GM19238 (cell line): Measurements from ENCODE around the gene GLP2R.

Source experiments
- DNase-seq: peaks from one replicate; pipeline ENCODE4 v3.0.0; 2011; ENCODE audit warnings: low spot score; ENCODE audit not compliant: insufficient read length

Gene GLP2R

DNA sequence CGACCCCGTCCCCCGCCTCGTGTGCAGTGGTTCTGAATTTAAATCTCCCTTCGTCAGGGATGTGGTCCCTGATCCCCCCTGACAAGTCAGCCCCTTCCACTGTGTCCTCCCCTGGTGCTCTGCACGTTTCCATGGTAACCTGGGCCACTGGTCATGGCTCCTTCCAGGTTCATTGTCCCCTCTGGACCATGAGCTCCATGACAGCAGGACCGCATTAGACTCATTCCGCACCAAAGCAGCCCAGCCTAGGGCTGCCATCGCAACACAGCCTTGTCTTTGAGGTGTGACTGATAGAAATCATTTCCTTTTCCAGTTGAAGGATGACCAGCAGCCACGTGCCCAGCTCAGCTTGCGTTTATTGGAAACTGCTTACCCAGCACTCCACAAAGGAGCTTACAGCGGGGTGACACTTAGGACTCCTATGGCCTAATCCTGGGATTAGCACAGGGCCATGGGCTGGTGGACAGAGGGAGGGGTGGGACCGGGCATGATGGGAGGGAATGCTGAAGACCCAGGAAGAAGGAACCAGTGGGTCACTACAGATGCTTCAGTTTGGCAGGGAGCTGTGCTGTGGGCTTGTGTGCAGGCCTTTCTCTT is 71.7 kb downstream of the GLP2R start:
- no peak for DNase-seq

DNA sequence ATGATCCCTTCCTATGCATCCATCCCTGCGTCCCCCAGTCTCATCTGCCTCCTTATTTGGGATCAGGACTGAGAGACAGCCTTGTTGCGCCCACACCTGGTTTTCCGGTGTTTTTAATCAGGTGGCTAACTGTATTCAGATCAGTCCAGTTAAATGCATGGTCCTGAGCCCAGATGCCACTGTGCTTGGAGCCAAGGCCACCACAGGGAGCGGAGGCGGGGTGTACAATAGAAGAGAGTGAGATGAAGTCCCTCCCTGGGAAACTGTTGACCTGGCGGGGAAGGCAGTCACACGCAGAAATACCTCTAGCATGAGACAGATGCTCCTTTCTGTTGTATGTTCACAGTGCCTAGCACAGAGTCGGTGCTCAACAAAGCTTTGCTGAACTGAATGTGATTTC is 73.1 kb downstream of the GLP2R start:
- no peak for DNase-seq

DNA sequence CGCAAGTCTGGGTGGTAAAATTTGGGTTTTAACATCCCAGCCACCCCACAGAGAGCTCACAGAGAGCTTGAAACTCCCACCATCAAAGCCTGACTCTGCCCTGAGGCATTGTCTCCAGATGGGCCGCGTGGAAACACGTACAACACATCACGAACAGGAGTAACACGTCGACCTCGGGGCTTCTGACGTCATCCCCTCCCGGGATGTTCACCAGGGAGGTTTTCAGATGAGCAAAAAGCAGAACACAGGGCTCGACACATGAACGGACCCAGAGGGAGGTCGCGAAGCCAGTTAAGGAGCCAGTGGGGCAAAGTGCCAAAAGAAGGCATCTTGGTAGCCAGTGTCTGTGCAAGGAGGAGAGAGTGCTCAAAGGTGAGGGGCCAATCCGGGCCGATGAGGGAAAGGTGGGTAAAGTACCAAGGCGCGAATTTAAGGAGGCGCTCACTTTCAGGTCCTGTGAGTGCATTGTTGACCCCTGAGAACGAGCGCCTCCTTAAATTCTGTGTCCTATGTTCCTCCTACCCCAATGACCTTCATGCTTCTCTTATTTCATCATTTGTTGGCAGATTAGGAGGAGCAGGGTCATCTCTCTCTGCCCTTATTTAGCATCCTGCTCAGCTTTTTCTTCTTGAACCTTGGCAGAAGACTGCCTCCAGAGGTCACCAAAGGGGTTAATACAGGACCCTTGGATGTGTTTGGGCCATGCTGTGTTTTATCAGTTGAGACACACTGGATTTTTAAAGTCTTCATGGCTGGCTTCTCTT is 73.7 kb downstream of the GLP2R start:
- no peak for DNase-seq

DNA sequence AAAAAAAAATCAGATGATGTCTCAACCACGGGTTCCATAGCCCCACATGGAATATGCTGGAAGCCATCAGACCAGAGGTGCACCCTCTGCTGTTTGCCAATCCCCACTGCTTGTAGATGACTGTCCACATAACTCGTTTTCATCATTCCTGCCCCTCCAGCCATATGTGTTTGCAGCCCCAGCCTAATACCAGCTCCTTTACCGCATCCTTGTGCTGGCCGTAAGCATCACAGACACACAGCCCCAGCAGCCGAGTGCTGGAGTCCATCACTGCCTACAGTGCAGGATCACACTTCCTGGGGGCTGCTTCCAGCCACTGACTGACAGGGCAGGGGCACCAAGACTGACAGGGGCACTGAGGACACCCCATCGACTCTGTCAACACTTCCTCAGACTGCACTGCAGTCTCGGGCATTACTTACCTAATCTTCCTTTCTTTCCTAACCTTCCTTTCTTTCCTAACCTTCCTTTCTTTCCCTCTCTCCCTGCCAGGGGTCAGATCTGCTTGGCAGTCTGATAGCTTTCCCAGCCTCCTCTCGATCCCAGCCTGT is 74.4 kb downstream of the GLP2R start:
- DNase-seq: no peak

DNA sequence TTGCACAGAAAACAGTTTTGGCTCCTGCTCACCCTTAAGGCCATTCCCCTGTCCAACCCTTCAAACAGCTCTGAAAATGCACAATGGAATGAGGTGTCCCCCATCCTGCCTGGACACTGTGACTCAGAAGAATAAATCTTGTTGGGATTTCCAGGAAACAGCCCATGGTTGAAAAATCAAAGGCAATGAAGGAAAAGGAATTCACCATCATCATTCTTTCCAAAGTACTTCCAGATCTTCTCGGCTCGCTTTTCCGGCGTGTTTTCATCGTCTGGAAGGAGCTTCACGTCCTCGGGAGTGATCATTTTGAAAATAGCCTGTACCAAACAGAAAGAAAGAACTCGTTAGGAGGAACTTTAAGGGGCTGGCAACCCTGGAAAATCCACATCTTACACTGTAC is 75.1 kb downstream of the GLP2R start:
- no peak for DNase-seq

DNA sequence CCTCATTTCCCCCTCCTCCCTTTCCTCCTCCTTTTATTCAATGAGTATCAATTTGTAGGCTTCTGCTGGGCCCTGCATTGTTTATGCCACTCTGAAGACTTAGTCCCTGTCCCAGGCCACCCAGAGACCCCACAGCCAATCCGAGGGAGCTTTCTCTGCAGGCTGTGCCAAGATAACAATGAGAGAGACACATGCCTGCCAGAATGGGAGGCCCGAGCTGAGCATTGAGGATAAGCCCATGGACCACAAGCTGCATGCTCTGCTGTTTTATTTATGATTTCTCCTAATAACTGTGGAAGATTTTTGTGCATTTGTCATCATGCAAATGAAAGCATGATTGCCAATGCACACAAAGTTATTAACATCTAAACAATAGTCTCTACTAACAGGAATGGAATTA is 76.4 kb downstream of the GLP2R start:
- no peak for DNase-seq

DNA sequence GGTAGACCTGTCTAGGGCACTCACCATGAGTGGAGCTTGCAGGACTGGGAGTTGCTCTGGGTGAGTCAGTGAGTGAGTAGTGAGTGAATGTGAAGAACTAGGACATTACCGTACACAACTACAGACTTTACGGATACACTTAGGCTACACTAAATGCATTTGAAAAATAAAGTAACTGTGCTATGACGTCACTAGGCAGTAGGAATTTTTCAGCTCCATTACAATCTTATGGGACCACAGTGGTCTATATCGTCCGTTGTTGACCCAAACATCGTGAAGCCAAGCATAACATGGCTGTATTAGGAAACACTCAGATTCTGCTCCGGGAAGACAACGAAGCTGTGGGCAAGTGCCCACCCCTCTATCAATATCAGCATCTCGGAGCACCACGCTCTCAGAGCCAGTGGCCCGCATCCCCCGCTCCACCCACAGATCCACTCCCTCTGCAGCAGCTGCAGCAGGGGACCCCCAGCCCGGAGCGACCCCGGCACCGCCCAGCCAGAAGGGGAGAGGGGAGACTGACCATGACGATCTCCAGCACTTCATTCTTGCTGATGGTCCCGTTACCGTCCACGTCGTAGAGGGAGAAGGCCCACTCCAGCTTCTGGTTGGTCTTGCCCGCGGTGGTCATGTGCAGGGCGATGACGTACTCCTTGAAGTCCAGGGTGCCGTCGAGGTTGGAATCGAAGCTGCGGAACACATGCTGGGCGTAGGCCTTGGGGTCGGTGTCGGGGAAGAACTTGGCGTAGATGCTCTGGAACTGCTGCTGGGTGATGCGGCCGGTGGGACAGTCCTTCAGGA is 78.8 kb downstream of the GLP2R start:
- no peak for DNase-seq

DNA sequence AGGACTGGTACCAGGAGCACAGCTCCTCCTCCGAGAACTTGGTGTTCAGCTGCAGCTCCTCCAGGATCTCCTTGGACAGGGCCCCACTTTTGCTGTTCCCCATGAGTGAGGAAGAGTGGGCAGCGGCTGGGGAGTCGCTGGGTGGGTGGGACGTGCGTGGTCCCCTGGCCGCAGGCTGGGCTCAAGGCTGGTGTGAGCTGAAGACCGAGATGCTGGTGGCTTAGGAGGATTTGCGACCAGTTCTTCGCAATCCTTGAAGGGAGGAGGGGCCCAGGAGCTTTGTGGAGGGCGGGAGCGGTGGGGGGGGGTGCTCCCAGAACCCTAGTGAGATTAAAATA is 79.3 kb downstream of the GLP2R start, which contains the start of gene RCVRN:
TSS of gene RCVRN (minus strand) at position 194 of the 338 bp plus-strand sequence. CDS start at position 103, 91 bp downstream.
- DNase-seq: no peak

DNA sequence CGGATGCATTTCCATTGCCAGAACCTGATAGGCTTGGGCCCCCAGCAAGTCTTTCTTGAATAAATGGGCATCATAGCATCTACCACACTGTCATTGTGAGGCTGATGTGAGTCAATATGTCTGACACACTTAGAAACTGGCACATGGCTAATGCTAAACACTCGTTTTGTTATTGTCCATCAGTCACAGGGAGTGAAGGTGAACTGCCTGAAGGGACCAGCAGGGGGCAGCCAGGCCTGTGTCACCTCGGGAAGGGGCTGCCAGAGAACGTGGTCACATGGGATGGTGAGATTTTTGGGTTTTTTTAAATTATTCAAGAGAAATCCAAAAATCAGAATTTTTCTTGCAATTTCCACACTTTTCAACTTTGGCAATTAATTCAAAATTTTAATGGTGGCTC is 80.2 kb downstream of the GLP2R start:
- peak; percentile 55 for DNase-seq

DNA sequence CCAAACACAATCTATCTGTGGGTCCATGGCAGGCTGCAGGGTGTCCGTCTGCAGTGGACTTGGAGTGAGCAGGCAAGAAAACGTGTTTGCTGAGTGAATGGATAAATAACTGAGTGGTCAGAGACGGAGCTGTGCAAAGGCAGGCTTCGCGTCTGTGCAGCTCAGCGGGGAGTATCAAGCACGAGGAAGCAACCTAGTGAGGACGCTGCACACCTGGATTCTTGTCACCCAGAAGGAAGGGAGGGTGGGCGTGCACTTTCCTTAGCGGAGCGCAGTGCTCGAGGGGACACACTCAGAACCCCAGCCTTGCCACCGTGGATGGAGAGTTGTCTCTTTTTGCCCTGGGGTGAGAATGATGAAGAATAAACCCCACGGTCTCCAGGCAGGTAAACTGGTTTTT is 80.9 kb downstream of the GLP2R start:
- no peak for DNase-seq

DNA sequence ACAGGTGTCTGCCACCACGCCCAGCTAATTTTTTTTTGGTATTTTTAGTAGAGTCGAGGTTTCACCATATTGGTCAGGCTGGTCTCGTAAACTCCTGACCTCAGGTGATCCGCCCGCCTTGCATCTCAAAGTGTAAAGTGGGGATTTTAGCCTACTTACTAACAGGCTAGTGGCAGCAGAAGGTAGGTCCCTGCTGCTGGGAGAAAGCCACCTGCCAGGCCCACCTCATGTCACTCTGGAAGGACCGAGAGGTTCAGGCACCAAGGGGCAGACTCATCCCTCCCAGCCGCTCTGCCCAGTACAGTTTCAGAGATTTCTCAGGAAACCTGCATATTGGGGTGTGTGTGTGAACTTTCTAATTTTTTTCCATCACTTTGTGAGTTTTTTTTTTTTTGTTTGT is 81.4 kb downstream of the GLP2R start:
- no peak for DNase-seq

DNA sequence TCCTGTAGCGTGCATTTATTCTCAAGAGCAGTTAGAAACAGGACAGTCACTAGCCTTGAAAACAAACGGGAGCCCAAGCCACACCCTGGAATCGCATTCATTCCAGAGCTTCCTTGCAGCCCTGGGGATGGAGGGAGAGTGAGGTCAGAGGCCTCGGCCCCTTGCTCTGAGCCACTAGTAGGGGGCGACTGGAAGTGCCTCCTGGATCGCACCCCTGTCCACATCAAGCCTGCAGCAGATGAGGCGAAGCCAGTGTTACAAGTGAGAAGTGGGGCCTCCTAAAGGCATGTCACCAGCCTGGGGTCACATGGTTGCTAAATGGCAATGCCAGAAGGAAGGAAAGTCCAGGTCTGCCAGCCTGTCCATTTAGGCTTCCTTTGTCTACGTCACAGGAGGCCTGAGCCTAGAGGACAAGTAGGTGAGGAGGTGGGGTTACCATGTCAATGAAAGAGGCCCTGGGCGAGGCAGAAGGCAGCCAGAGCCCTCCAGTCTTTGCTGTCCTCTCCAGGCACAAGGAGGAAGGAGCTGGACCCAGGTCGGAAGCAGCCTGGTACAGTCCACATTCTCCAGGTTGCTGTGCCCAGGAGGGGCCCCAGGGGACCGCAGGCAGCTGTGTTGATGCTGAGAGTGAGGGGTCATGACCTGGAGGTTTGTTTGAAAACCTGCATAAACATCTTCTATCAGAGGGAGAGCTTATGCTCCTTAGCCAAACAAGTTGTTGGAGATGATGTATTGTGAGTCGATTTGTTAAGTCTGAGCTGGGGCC is 82.3 kb downstream of the GLP2R start:
- no peak for DNase-seq

DNA sequence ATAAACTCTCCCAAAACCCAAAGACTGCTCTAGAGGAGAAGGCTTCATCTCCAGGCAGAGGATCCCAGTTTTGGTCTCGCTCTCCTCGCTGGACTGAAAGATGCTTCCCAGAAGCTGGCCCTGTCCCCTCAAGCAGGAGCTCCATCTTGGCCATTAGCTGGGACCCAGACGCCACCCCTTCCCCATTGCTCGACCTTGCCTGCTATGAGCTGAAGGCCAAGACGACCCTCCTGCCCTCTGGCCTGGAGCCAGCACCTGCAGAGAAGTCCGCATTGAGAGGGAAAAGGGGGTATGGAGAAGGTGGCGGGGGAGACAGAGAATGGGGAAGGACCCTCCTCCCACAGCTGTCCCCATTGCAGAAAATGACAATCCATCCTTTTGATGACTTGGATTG is 82.9 kb downstream of the GLP2R start:
- DNase-seq: no peak

DNA sequence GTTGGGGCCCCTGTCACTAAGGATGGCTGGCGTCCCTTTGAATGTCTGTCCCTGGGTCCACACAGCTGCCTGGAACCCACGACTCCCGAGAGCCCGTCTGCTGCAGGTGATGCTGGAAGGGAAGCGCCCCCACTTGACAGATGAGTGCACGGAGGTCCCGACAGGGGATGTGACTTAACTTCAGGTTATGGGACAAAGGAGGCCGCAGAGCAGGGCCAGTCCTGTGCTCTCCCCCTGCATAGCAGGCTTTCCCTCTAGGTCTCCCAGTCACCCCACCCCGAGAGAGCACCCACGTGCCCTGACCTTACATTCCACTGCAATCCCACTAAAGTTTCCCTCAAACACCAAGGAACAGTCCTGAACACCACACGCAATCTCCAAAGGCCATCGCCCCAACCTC is 85.4 kb downstream of the GLP2R start:
- DNase-seq: no peak

DNA sequence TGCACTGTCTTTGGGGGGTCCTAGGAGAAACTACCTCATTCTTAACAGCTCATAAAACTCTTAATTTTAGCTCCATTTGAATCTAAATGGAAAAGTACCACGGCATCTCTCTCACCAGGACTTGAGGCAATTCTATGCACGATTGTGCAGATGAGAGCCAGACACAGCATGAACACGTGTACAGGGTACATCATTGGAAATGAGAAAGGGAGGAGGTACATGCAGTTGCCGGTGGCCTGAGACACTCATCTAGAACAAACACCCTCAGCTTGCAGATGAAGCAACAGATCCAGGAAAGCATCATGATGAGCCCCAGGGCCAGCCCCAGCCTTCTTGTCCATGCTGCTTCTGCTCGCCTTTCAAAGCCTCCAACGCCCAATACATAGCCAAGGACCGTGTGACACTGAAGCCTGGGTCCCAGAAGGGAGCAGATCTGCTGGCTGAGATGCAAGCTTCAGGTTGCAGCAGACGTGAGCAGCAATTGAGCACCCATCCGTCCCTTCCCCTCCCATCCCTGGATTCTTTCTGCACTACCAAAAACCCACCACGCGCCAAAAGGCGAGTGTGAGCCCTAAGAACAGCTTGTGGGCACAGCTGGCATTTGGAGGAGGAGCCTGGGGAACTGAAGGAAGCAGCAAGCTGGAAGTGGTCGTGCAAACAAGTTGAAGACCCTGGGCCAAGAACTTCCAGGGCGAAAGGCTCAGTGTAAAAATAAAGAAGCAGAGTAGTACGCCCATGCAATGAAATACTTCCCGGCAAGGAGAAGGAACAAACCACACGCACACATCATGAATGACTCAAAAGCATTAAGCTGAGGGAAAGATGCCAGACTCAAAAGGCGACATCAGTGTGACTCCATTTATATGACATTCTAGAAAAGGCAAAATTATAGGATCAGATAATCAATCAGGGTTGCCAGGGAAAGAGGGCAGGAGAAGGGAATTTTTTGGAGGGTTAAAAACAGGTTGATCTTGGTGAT is 86.7 kb downstream of the GLP2R start:
- DNase-seq: no peak

DNA sequence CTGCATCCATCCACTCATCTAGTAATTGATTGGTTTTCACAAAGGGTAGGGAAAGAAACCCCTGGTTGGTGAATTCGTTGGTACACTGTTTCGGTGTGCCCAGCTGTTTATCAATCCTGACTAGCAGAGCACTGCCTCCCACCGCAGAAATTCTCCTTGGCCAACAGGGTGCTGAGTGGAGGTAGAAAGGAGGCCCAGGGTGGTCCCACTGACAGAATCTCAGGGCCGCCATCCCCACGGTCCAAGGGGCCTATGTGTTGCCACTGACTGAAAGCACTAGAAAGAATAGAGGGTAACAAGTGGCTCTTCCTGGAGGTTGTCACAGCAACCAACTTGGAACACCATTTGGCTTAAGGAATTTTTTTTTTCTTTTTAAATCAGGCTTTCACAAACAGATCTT is 87.8 kb downstream of the GLP2R start:
- no peak for DNase-seq

DNA sequence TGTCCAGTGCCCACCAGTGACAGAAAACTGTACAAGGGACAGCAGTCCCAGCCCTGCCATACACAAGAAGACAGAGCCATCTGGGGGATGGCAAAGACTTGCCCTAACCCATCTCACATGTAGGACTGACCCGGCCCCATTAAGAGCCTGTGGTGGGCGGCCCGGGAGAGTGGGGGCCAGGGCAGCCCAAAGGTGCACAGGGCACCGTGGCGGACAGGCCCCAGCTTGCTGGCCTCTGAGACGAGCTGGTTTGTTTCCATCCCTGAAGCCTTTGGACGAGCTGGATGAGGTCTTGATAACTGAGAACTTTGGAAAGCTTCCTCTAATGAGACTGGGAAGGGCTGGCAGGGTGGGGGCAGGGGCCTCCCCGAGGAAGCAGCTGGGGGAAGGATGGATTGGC is 90.4 kb downstream of the GLP2R start:
- no peak for DNase-seq

DNA sequence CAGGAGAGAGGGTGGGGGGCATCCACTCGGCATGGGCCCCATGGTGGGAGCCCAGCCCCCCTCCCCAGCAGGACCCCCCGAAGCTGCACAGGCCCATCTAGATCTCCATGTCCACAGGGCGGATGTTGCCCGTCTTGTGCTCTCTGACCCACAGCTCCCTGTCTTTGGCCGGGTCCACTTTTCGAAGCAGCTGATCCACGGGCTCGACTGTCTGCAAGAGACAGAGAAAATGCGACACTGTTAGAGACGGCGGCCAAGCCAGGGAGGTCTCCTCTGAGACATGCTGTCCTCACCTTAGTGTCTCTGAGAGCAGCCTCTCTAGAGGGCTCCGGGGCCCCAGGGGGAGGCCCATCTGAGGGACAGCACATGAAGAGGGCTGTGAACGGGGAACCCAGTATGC is 91.4 kb downstream of the GLP2R start:
- no peak for DNase-seq

DNA sequence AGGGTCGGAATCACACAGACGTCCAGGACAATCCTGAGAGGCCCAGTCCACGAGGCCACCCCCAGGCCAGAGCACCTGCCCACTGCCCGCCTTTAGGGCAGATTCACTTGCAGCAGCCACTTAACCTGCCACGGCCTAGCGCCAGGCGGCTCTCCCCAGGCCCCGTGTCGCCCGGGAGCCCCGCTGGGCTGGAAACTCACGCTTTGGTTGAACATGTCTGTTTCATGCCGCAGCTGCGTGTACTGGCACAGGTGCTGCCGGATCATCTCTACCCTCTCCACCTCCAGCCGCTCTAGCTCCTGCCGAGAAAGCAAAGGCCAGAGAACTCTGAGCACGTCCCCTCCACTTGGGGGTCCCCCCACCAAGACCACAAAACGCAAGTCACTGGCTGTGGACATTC is 92.1 kb downstream of the GLP2R start:
- no peak for DNase-seq

DNA sequence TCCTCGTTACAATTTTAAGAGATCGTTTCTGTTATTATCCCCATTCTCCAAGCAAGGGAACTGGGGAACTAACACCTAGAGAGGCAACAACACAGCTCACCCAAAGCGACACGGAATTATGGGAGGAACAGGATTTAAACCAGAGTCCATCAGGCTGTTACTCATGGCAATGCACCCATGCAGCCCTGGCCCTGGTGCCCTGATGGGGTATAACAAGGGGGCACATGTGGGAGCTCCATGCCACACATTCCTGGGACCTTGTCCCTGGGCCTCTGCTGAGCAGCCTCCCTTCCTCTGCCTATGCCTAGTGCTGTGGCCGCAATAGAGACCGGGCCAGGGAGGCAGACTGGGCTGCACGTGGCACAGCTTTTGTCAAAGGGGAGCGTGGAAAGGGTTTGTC is 92.6 kb downstream of the GLP2R start:
- DNase-seq: no peak
